Dedifferentiated amniotic fluid mesenchymal stem cell (primary cell): ENCODE measurements around the gene COL23A1.

Source experiments
- DNase-seq: peaks from one replicate; pipeline ENCODE4 v3.0.0-alpha.2; 2016; ENCODE audit errors: extremely low spot score

COL23A1 gene

DNA sequence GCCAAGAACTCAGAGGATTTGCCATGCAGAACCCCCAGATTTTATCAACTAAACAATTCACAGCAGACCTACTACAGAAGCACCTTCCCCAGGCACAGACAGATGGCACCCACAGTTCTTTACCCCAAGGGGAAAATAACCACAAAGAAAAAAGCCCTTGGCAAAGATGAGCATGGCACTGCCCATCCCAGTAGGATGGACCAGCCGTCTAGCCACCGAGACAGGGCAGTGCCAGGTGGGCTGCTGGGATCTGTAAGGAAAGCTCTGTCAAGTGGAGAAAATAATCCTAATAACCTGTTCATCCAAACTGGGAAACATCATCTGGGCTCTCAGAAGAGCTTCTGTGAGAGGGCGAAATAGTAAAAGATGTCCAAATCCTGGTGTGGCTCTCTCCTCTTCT lies 130.0 kb downstream of the COL23A1 start:
- no peak for DNase-seq

DNA sequence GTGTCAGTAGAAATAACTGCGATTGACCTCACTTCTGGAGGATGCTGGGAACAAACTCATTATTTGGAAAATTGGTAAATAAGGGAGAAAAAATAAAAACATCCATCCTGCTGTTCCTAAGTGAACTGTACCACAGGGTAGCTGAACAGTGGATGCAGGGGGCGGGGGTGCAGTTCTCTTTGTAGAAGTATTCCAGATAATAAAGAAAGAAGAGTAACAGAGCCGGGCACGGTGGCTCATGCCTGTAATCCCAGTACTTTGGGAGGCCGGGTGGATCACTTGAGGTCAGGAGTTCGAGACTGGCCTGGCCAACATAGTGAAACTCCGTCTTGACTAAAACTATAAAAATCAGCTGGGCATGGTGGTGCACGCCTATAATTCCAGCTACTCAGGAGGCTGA lies 132.1 kb downstream of the COL23A1 start:
- no peak for DNase-seq

DNA sequence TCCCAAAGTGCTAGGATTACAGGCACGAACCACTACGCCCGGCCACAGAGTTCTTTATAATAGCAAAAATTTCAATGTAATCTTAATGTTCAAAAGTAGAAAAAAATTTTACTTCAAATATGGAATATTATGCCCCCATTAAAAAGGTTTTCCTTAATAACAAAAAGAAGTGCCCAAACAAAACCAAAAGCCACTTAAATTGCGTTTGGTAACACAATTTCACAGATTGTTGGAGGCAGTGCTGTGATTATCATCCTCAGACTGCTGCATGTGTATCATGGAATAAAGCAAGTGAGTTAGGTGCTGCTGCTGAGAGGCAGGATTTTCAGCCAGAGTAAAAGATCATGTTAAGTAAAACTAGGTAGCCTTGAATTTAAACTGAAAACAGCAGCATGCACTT lies 132.7 kb downstream of the COL23A1 start:
- no peak for DNase-seq

DNA sequence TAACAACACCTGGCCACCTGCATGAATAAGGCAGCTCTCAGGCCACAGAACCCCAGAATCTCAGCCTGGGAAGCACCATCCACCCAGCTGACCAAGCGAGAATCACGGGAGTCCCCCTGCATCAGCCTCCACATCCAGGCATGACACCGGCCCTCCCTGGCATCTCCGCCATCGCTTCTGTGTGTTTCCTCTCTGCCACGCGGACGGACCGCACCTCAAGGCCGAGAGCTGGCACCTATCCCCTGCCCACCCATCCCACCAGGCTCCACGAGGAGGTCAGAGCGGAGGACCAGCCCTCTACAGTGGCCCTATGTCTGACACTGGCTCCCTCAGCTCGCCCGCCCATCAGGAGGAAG lies 134.7 kb downstream of the COL23A1 start:
- DNase-seq, result no peak

DNA sequence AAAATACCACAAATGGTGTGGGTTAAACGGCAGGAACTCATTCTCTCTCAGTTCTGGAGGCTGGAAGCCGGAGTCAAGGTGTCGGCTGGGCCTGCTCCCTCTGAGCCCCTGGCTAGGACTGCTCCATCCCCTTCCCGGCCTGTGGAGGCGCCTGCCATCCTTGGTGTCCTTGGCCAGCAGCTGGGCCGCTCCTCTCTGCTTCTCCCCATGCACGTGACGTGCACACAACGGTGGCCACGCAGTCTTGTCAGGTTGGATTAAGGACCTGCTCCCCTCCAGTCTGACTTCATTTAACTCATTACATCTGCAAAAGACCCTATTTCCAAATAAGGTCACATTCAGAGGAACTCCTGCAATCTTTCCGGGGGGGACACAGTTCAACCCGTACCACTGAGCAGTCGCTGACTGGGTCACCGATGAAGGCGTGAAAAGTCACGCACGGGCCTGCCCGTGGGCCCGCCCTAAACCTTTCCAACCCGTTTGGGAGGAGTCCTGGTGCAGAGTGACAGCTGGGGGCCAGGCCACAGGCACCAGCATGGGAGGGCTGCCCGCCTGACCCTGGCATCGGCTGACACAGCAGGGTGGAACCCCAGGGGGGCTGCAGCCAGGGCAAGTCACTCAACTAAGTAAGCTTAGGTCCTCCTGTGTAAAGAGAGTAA lies 135.2 kb downstream of the COL23A1 start:
- no peak for DNase-seq

DNA sequence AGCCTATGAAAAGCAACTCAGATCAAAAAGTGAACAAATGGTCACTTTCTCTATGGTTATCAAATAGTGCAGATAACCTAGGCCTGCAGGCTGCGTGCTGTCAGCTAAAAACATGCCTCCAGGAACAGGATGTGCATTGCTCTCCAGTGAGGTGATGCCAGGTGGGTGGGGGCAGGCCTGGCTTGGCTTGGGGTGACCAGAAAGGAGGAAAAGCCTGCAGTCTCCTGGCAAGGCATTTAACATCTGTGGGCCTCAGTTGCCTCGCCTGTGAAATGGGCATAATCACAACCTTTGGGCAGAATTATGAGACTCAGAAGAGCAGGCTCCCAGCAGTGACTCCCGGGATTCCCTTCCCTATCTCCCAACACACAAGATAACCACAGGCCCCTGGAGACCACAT lies 135.9 kb downstream of the COL23A1 start:
- DNase-seq, result no peak

DNA sequence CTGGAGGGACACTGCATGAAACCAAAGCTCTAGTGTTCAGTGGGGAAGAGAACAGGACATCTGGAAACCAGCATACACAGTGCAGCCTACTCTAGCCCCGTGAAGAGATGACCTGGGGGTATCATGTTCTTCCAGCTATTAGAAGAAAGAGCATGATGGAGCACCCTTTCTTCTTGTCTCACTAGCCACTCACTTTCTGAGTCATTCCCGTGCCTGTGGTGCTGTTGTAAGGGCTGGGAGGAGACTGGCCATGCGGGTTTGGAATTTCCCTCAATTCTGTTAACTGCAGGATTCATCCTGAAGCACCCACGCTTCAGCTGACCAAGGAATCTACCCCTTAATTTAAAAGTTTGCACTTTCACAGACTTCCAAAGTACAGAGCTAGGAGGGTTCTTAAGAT lies 137.0 kb downstream of the COL23A1 start:
- no peak for DNase-seq

DNA sequence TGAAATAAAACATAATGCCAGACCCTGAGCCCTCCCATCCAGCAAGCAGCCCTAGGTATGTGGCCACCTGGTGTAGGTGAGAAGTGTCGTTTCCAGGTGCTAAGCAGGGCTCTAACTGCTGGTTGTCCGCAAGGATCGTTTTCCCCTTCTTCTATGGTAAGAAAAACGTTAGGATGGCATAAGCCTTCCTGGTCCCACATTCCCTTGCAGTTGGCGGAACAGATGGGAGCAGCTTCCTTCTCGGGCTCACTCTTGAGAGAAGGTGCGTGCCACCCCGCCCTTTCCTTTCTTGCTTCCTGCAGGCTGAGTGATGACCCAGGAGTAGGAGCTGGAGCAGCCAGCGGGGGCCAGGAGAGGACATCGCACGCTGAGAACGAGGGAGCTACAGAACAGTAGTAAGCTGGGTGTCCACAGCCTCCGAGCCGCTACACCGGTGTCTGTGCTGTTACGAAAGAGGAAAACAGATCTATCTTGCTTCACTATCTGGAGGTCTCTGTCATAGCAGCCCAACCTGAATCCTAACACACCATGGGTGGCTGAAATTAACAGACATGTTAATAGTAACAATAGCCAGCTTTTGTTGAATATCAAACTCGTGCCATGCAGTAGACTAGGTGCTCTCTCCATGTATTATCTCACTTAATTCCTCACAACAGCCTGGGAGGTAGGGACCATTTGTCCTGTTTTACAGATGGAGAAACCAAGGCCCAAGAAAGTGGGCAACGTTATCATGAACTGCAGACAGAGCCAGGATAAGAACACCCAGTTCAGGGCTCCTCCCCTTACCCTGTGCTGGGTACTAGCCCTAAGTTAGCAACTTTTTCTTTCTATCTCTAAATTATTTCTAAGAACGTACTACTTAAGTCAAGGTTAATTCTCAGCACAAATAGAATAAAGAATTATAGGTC lies 139.8 kb downstream of the COL23A1 start:
- DNase-seq, result no peak

DNA sequence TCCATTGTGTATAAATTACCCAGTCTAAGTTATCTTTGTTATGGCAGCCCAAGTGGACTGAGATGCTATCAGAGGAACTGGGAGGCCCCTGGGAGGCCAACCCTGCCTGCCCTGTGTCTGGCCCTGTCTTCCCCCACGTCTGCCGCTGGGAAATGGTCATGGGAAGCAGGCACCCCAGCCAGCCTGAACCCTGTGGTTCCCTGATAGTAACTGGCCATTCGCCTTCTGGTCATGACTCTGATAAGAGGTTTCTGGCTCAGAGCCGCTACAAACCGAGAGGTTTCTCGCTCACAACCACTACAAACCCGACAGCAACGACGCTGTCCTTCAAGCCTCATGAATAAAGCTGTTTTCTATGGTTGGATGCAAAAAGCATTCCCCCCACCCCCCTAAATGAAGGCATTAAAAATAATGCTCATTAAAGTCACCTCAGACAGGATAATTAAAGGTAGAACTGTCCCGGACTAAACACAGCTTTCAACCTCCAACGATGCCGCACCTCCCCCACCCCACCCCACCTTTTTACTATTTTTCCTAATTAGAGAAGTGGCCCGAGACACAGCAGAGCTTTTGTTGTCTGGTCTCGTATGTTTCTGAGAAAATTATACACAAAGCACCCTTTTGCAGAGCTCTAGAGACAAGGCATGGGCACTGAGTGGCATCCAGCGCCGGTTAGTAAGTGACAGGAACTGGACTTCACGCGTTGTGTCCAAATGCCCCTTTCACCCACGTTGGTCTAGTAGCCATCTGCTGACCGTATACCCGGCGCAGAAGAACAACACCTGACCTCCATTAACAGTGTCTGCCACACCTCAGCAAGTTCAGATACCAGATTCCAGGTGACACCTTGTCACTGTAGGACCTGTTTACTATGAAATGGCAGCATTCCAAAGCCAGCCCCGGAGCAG lies 140.8 kb downstream of the COL23A1 start:
- DNase-seq, result no peak

DNA sequence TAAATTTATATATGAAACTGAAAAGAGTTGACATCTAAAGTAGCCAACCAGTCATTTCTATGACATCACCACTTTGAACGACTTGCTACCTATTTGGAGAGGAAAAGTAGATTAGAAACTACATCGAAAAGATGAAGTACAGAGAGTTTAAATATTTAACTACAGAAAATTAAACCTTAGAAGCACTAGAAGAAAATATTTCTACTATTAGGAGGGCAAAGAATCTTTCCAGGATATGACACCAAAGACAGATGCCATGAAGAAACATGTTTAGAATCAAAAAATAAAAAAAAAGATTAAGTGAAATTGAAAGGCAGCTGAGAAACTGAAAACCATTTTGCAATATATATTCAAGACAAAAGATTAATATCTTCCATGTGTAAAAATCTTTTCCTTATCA lies 144.7 kb downstream of the COL23A1 start:
- DNase-seq, result no peak

DNA sequence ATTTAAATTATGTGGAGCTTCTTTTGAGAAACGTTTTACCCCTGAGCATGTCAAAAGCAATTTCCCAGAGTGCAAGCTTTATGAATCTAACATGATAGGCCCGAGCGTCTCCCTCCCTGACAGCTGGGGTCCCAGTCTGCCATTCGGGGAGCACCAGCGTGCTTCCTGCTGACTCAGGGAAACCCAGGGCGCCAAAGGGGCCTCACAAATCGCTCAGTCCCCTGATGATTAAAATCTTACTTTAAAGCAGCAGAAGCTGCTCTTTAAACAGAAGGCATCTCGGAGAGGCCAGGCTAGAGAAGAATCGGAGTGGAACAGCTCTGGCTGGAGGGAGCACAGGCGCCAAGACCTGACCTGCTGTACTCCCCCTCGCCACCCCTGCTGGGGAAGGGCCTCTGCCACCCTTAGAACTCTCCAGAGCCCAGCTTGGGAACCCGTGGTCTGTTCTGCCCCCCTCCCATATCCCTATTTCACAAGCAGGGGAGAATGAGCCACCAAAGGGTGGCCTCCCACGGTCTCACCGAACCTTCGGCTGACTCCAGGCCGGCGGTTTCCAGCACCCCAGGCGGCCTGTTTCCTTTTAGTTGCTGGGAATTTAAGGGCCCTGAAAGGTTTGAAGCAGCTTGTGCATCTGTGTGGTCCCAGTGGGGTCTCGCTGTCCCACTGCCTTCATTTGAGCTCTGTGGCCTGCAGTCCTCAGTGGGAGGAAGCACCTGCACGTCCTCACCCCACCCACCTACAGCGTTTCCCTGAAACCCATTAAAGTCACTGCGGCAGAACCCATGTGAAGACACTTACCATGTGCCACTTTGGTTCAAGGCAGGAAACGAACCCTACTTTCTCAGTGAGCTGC lies 147.6 kb downstream of the COL23A1 start:
- DNase-seq, result no peak

DNA sequence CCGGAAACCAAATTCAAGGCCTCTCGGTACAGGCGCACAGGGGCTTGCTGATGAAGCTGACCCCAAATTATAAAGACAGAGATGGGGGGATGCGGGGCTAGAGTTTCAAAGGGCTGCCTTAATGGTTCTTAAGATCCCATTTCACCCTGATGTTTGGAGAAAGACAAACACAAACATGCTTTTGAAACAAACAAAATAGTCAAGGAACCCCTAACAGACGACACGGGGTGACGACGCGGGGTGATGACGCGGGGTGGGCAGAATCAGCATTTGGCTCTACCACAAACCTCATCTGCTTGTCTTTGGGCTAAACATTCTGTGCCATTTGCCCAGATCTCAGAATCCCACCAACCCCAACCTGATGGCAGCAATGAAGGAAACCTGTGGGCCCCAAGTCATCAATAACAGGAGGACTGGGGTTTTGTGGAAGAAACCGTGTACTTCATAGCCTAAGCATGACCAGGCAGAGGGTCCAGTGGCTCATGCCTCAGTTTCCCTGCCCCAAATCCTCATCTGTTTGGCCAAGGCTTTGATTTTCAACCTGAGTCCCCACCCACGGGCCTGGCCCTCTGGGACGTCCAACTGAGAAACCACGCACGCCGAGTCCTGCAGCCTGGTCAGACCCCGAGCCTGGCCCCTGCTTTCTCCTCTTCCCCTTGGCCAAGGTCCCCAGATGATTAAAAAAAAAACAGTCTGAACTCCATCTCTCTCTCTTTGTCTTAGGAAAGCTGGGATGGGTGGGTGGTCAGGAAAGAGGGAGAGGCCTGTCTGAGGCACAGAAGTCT lies 148.5 kb downstream of the COL23A1 start:
- DNase-seq, result no peak

DNA sequence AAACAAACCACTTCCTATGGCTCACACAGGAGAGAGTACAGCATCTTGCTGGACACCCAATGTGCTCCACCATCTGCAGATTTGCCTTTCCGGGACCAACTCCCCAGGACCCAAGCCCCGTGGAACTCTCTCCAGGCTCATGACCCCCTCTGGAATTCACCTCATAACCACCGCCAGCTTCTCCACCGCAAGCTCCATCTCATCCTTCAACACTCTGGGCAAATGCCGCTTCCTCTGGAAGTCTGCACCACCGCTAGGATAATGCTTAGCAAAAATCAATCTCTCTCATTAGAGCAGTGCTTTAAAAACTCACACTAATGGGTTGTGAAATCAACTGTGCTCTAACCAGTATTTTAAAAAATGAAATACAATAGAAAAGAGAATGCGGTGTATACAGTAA lies 150.0 kb downstream of the COL23A1 start:
- DNase-seq, result no peak

DNA sequence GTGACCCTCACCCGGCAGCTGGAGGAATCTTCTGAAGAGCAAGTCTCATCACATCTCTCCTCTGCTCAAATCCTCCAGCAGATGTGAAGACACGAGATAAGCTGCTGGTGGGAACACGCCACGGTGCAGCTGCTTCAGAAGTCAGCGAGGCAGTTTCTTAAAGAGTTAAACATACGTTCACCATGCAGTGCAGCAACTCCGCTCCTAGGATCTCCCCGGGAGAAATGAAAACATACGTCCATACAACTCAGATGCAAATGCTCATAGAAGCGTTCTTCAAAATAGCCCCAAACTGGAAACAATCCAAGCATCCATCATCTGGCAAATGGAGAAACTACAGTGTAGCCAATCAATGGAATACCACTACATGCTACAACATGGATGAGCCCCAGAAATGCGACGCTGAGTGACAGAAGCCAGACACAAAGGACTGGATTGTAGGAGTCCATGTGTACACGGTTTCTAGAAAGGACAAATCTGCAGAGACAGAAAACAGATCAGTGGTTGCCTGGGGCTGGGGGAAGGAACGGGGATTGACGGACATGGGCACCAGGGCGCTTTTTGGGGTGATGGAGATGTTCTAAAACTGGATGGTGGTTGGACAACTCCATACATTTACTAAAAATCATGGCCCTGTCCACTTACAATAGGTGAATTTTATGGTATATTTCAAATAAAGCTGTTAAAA lies 150.6 kb downstream of the COL23A1 start:
- DNase-seq, result no peak

DNA sequence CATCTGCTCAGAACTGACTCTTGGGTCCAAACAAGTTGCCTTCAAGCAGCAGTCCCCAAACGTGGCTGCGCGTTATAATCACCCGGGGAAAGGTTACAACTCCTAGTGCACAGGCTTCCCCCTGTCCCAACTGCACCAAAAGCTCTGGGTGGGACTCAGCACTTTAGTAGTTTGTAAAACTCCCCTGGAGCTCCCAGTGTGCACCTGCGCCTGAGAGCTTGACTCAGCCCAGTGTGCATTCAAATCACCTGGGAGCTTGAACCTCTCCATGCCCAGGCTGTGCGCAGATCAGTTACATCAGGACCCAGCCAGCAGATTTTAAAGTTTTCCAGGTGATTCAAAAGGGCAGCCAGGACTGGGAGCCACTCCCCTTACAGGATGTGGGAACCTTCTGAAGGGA lies 151.4 kb downstream of the COL23A1 start:
- no peak for DNase-seq

DNA sequence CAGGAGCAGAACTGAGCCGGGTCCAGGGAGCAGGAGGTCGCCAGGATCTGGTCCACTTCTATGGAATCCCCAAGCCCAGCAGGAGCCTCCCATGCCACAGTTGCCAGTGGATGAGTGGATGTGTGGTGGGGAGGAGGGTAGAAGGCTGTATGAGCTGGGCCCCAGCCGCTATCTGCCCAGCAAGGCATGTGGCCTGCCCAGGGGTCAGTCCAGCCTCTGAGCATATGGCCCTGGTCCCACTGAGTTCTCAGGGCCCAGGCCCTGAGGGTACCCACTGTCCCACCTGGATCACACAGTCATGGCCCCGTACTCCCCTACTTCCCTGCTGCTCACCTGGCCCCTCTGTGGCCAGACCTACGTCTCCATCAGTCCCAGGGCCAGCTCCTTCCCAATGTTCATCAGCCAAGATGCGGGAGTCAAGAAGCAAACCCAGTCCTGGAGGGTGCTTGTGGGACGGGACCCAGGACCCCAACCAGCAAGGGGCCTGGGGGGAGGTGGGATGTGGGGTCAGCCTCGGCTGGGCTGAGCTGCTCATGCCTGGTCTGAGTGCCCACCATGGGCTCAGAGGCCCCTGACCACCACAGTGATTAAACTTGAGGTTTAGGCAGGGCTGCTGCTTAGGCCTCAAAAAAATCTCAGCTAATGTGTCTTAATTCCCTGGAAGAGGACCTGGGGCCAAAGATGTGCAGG lies 152.7 kb downstream of the COL23A1 start:
- no peak for DNase-seq

DNA sequence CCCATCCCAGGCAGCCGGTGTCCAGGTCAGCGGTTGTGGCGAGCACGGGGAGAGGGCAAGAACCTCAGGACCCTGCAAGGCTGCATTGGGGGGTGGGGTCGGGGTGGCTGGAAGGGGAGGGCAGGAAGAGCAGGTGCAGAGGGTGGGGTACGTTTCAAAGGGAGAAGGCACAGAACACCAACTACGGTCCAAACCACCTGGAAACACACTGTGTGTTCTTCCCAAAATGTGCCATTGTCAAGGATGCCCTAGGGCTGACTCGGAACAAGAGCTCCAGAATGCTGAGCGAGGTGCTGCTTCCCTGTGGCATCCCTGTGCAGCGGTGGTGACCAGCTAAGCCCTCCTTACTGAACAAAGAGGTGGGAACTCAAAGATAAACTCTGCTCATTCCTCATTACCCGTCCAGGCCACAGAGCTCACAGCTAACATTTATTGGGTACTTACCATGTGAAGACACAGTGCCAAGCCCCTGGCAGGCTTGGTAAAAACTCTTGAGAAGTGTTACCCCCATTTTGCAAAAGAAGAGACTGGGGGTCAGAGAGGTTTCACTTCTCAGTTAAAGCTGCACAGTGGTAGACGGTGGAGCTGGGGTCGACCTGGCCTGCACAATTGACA lies 153.8 kb downstream of the COL23A1 start:
- DNase-seq, result no peak

DNA sequence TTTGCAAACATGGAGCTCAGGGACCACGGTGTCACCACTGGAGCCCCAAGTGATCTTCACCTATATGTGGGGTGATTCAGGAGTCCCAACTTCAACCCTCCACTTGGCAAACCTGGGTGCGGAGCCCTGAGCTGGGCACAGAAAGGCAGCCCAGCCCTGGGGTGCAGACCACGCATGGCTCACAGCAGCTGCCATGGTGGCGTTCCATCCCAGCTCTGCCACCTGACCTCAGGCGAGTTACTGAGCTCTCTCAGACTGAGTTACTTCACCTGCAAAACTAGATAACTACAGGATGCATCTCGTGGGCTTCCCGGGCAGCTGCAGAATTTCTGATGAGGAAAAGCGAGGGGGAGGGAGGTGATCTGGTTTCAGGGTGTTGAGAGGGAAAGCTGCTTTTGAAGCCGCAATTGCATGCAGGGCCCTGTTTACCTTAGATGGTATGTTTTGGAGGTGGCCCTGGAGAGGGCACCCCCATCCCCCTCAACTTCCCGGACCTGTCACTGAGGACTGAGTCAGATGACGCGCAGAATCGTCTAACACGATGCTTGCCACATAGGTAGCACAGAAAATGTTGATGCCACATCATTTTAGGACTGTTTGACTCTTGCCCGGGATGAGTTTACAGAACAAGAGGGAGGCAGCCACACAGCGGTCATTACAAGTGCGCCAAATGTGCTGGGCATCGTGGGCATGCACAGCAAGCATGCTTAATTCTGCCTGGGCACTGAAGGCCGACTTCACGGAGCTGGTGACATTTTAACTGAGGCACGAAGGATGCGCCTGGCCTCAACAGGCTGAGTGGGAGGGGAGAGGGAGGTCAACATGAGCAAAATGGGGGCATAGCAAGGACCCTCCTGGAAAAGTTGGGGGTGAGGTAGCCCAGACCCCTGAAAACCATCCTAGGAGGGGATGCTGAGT lies 154.6 kb downstream of the COL23A1 start:
- no peak for DNase-seq
